GM12878 (cell line): ENCODE results near the gene RPS2. TPM values are rescaled to one million over a fixed set of nuclear protein-coding genes. Genes with fewer than 3 reads are reported as not detected.

ENCODE experiments used
- ATAC-seq: fragments of 200-7000 bp; cut with Tn5 transposase; 3 replicates; pipeline ENCODE4 v1.9.1; 2020; ENCODE audit warnings: mild to moderate bottlenecking, moderate library complexity
- BruUV-seq: library from RNA; stranded (reverse); fragments of 400-500 nt; replicated peaks from 2 replicates; lab custom pipeline; 2021; lab: Mats Ljungman, UMichigan
- CTCF ChIA-PET: fragments of 300-600 bp; sonication (Branson Sonifier 250); formaldehyde crosslinking; extraction: SDS; loops from one replicate; lab custom pipeline; 2021; ENCODE audit warnings: inconsistent platforms; lab: Yijun Ruan, JAX
- POLR2A ChIA-PET: fragments of 350-600 bp; formaldehyde crosslinking; extraction: SDS; loops from one replicate; lab custom pipeline; 2021; ENCODE audit warnings: inconsistent platforms; lab: Charles Lee
- RAD21 ChIA-PET: fragments of 300-600 bp; sonication (Branson Sonifier 250); formaldehyde crosslinking; loops from one replicate; lab custom pipeline; 2023; ENCODE audit warnings: antibody characterized with exemption; ENCODE audit not compliant: unreplicated experiment; lab: Charles Lee
- SMC1A ChIA-PET: fragments of 300-600 bp; sonication (Branson Sonifier 250); formaldehyde crosslinking; loops from one replicate; lab custom pipeline; 2023; ENCODE audit not compliant: unreplicated experiment, uncharacterized antibody; lab: Charles Lee
- DNase-seq: peaks from one replicate; pipeline ENCODE4 v3.0.0-alpha.2; 2011; ENCODE audit warnings: low read depth, low spot score
- FAIRE-seq: peaks from 3 replicates; lab custom pipeline; 2011; peaks lifted over from hg19 to GRCh38; lab: Jason Lieb, UNC
- H2AFZ ChIP-seq: 2 replicates; pipeline ENCODE4 v1.6.0; 2011; ENCODE audit warnings: low read depth, low read length, control low read depth; ENCODE audit not compliant: control insufficient read depth
- H3K27ac ChIP-seq: 2 replicates; pipeline ENCODE4 v1.5.1; 2011; ENCODE audit warnings: control low read depth; ENCODE audit not compliant: control insufficient read depth, insufficient read depth
- H3K27me3 ChIP-seq, 2 experiments: replicated peaks in 1 of 2; 2 replicates each; pipeline versions ENCODE4 v1.6.0 to v1.6.1; 2011; ENCODE audit warnings: low read length in 1 of 2; ENCODE audit not compliant: control insufficient read depth in 2 of 2, insufficient read depth in 2 of 2
- H3K36me3 ChIP-seq, 2 experiments: 2 replicates each; pipeline ENCODE4 v1.5.1; 2011; ENCODE audit warnings: low read length in 1 of 2; ENCODE audit not compliant: control insufficient read depth in 2 of 2, insufficient read depth in 2 of 2
- H3K4me1 ChIP-seq: 2 replicates; pipeline ENCODE4 v1.6.1; 2011; ENCODE audit warnings: mild to moderate bottlenecking, low read length, moderate library complexity, mixed read lengths; ENCODE audit not compliant: control insufficient read depth, insufficient read depth
- H3K4me2 ChIP-seq: 2 replicates; pipeline ENCODE4 v1.6.0; 2011; ENCODE audit warnings: control low read depth; ENCODE audit not compliant: control insufficient read depth, insufficient read depth
- H3K4me3 ChIP-seq: fragments of 200-600 bp; sonication (generic); 2 replicates; pipeline ENCODE4 v1.5.1; 2016
- H3K79me2 ChIP-seq: 2 replicates; pipeline ENCODE4 v1.6.0; 2011; ENCODE audit warnings: low read length; ENCODE audit not compliant: control insufficient read depth, insufficient read depth
- H3K9ac ChIP-seq: 2 replicates; pipeline ENCODE4 v1.8.0; 2011; ENCODE audit warnings: low read length, control low read depth, mixed read lengths; ENCODE audit not compliant: control insufficient read depth, insufficient read depth
- H3K9me3 ChIP-seq: replicated peaks from 3 replicates; pipeline ENCODE4 v1.5.1; 2011; ENCODE audit warnings: mild to moderate bottlenecking, low read length; ENCODE audit not compliant: control insufficient read depth, insufficient read depth
- H4K20me1 ChIP-seq: 2 replicates; pipeline ENCODE4 v1.6.0; 2011; ENCODE audit not compliant: control insufficient read depth, insufficient read depth
- DPF2 ChIP-seq: fragments of 450-650 bp; IDR thresholded peaks from 2 replicates; pipeline ENCODE4 v1.6.1; 2017; ENCODE audit warnings: mild to moderate bottlenecking
- EZH2 ChIP-seq: IDR thresholded peaks from 2 replicates; pipeline ENCODE4 v1.6.1; 2012; ENCODE audit warnings: low read depth, mild to moderate bottlenecking, control low read depth, inconsistent platforms, low read length, borderline replicate concordance; ENCODE audit not compliant: control insufficient read depth
- GATAD2B ChIP-seq: fragments of 450-650 bp; conservative IDR thresholded peaks from 2 replicates; pipeline ENCODE4 v1.6.1; 2017; ENCODE audit warnings: low read depth, mild to moderate bottlenecking, moderate library complexity
- JUND ChIP-seq: IDR thresholded peaks from 2 replicates; pipeline ENCODE4 v1.6.1; 2012; ENCODE audit warnings: low read depth, mild to moderate bottlenecking, low read length, improper control_type of control experiment, moderate library complexity
- NBN ChIP-seq: fragments of 450-650 bp; IDR thresholded peaks from 2 replicates; pipeline ENCODE4 v1.6.1; 2016
- NFYA ChIP-seq: IDR thresholded peaks from 2 replicates; pipeline ENCODE4 v1.6.1; 2011; ENCODE audit warnings: low read depth, mild to moderate bottlenecking, low read length, improper control_type of control experiment, borderline replicate concordance
- NFYB ChIP-seq: IDR thresholded peaks from 2 replicates; pipeline ENCODE4 v1.6.1; 2011; ENCODE audit warnings: low read depth, mild to moderate bottlenecking, low read length, improper control_type of control experiment, moderate library complexity; ENCODE audit not compliant: insufficient read depth
- NKRF ChIP-seq: fragments of 450-650 bp; conservative IDR thresholded peaks from 2 replicates; pipeline ENCODE4 v1.6.1; 2017; ENCODE audit warnings: mild to moderate bottlenecking, moderate library complexity
- RELA ChIP-seq: fragments of 450-650 bp; IDR thresholded peaks from 2 replicates; pipeline ENCODE4 v1.8.0; 2014; ENCODE audit warnings: borderline replicate concordance; ENCODE audit not compliant: partially characterized antibody
- RFX5 ChIP-seq: IDR thresholded peaks from 2 replicates; pipeline ENCODE4 v1.6.1; 2011; ENCODE audit warnings: low read depth, low read length, improper control_type of control experiment
- RUNX3 ChIP-seq: IDR thresholded peaks from 2 replicates; pipeline ENCODE4 v1.6.1; 2012; ENCODE audit warnings: low read length, inconsistent platforms
- SKIL ChIP-seq: fragments of 450-650 bp; IDR thresholded peaks from 2 replicates; pipeline ENCODE4 v1.6.1; 2017; ENCODE audit warnings: mild to moderate bottlenecking, low read depth, inconsistent platforms; ENCODE audit not compliant: poor library complexity, severe bottlenecking
- SMC3 ChIP-seq: IDR thresholded peaks from 2 replicates; pipeline ENCODE4 v1.6.1; 2011; ENCODE audit warnings: low read length, improper control_type of control experiment, borderline replicate concordance
- SP1 ChIP-seq: IDR thresholded peaks from one replicate; pipeline ENCODE4 v1.6.1; 2011; ENCODE audit warnings: low read depth, low read length
- SPI1 ChIP-seq: IDR thresholded peaks from 2 replicates; pipeline ENCODE4 v1.6.1; 2011; ENCODE audit warnings: low read depth, mild to moderate bottlenecking, low read length, moderate library complexity, borderline replicate concordance; ENCODE audit not compliant: insufficient read depth
- SRF ChIP-seq, 2 experiments: IDR thresholded peaks; 2 replicates each; pipeline ENCODE4 v1.6.1; 2011; ENCODE audit warnings: low read depth in 2 of 2, low read length in 2 of 2, mild to moderate bottlenecking in 1 of 2, moderate library complexity in 1 of 2
- YY1 ChIP-seq: IDR thresholded peaks from 2 replicates; pipeline ENCODE4 v1.6.1; 2011; ENCODE audit warnings: low read depth, mild to moderate bottlenecking, low read length
- ZNF207 ChIP-seq: fragments of 450-650 bp; IDR thresholded peaks from 2 replicates; pipeline ENCODE4 v1.6.1; 2014; ENCODE audit warnings: antibody characterized with exemption, mild to moderate bottlenecking, borderline replicate concordance
- WGBS: methylation state at CpG from one replicate; pipeline ENCODE4 v1.1.6; 2016; ENCODE audit warnings: low lambda C conversion rate; ENCODE audit not compliant: insufficient replicate concordance, insufficient coverage; ENCODE audit errors: missing lambda C conversion rate; 5-methylcytosine and 5-hydroxymethylcytosine counted together
- in situ Hi-C: fragments of 300-500 bp; cut with MboI; formaldehyde crosslinking; loops from 9 replicates; pipeline ENCODE4 v1.14.3; 2018; ENCODE audit warnings: mixed read lengths
- intact Hi-C: fragments of 100-400 bp; cut with micrococcal nuclease; formaldehyde crosslinking; loops from one replicate; pipeline ENCODE4 v1.14.2; 2022; ENCODE audit not compliant: unreplicated experiment
- polyA plus RNA-seq, 11 experiments: library from polyadenylated mRNA; depleted of rRNA in 4 of 11; unstranded in 6 of 11; stranded (reverse) in 5 of 11; fragments of >200 nt; fragmentation: Nextera tagmentation in 4 of 11; fragmentation: Illumina TruSeq in 1 of 11; extraction: Ambion mirVana in 4 of 11; extraction: Trizol in 1 of 11; gene quantifications; 1 replicate in 1 of 11; 2 replicates in 10 of 11; pipeline versions ENCODE4 v1.2.1 to v1.2.3, GENCODE V29; 2011 to 2016; ENCODE audit warnings: inconsistent platforms in 2 of 11, missing spikeins in 2 of 11, low read depth in 1 of 11
- total RNA-seq, 4 experiments: library from RNA; depleted of rRNA in 3 of 4; stranded (reverse); fragments of >200 nt in 3 of 4; fragmentation: Illumina TruSeq in 1 of 4; extraction: Trizol in 1 of 4; gene quantifications; 2 replicates each; pipeline versions ENCODE4 v1.2.1 to v1.2.3, GENCODE V29; 2013 to 2021

Gene RPS2
- total and polyA plus RNA-seq, 10 of the 15 experiments (the other 5 are each of a cell fraction or from before 2014, with no cell fraction given) = 1,295 to 7,121 (median 3,933) TPM

GRCh38 chr16:1930338-1930720, 34.3 kb downstream of the RPS2 start (continued):
- TF ChIP-seq SRF (IDR thresholded peaks at IDR 0.05; ENCODE audit: low read depth in 2 of 2, low read length in 2 of 2) = no peak
- TF ChIP-seq EZH2 = no peak
- no peak for TF ChIP-seq NFYA
- TF ChIP-seq RFX5 = no peak
- TF ChIP-seq SKIL = no peak

GRCh38 chr16:1929578-1930337, 34.9 kb downstream of the RPS2 start:
- ChIA-PET POLR2A (interaction anchor here (0.6 to 0.9 kb wide), 2 partner anchors 78 to 147 kb away, joined by 3 to 7 read pairs; partner anchors contain the start of genes NUBP2 and SPSB3), RAD21 (interaction anchor here (1.0 to 2.0 kb wide), 4 partner anchors 11 to 147 kb away, joined by 3 to 6 read pairs (median 4); partner anchors contain the start of genes FAHD1, NUBP2 and SPSB3), CTCF (interaction anchor here (0.6 to 4.2 kb wide), 9 partner anchors 10 to 119 kb away, joined by 3 to 21 read pairs (median 6); no protein-coding TSS in a partner anchor), SMC1A (interaction anchor here (1.3 to 1.8 kb wide), 3 partner anchors 63 to 211 kb away, joined by 3 to 5 read pairs (median 3); no protein-coding TSS in a partner anchor)
- ATAC-seq (peak; percentile 98), DNase-seq (no peak), FAIRE-seq (no peak)
- intact Hi-C loops (loop anchor here (2.0 kb wide), 1 partner anchor 67 kb away; no protein-coding TSS in a partner anchor), in situ Hi-C loops (loop anchor here (10.0 kb wide), 1 partner anchor 65 kb away; no protein-coding TSS in a partner anchor)
- WGBS = 11% methylated on average over 50 of the region's 70 CpGs
- Histone ChIP-seq H3K36me3 (no peaks in the 10 kb centered on the region), H3K27me3 (no peaks in the 10 kb centered on the region; a peak in 3 of 4 replicates), H3K79me2 (no peaks in the 10 kb centered on the region), H2AFZ (peak overlapping the region; percentile 73), H3K4me2 (peak overlapping the region; percentile 62), H3K4me3 (peak overlapping the region; percentile 60; the same call in 1 of the 2 replicates), H3K9ac (no peak overlapping the region), H4K20me1 (no peaks in the 10 kb centered on the region), H3K4me1 (no peaks in the 10 kb centered on the region; the same call in 1 of the 2 replicates), H3K9me3 (no peaks in the 10 kb centered on the region), H3K27ac (no peak overlapping the region)
- BruUV-seq = no TSS peak
- TF ChIP-seq NKRF (peak; percentile 55; the same call in 1 of the 2 replicates), GATAD2B (peak; percentile 80), RUNX3 (peak; percentile 38), ZNF207 (peak; percentile 60; the same call in 1 of the 2 replicates), NBN (no peak), SP1 (peak; percentile 29), NFYB (no peak), JUND (0 out of 2 replicates have a peak, but pooled peaks have one; percentile 27), SMC3 (peak; percentile 89), YY1 (peak; percentile 79), RELA (peak; percentile 77), SPI1 (no peak), DPF2 (peak; percentile 70; the same call in 1 of the 2 replicates)
